Activated T-cell treated with anti-CD3 and anti-CD28 coated beads, Interleukin-2, amount 50 U/mL, for 24 hours (primary cell): ENCODE results near the gene RTN4RL2.
A peak's percentile ranks its signal among the peaks of the same experiment; 100 is the strongest.
"Not testable (repeated sequence)": the region's sequence is repeated elsewhere in the genome, so short reads cannot be mapped to it uniquely, and the experiment has no call there.

Experiments used
- DNase-seq: peaks from one replicate; pipeline ENCODE4 v3.0.0-alpha.2; 2020
- H3K27ac Mint-ChIP-seq: 2 replicates; pipeline ENCODE4 v1.8.0; 2020; ENCODE audit warnings: mild to moderate bottlenecking, mixed read lengths
- H3K27me3 Mint-ChIP-seq: 2 replicates; pipeline ENCODE4 v1.8.0; 2020; ENCODE audit warnings: mixed read lengths
- H3K36me3 Mint-ChIP-seq: 2 replicates; pipeline ENCODE4 v1.8.0; 2020; ENCODE audit warnings: low read depth, mixed read lengths
- H3K4me1 Mint-ChIP-seq: 2 replicates; pipeline ENCODE4 v1.8.0; 2020; ENCODE audit warnings: low read depth, mixed read lengths
- H3K4me3 Mint-ChIP-seq: 2 replicates; pipeline ENCODE4 v1.8.0; 2020; ENCODE audit warnings: mild to moderate bottlenecking, moderate library complexity, mixed read lengths
- H3K9me3 Mint-ChIP-seq: 2 replicates; pipeline ENCODE4 v1.8.0; 2020; ENCODE audit warnings: mixed read lengths

The RTN4RL2 gene

DNA sequence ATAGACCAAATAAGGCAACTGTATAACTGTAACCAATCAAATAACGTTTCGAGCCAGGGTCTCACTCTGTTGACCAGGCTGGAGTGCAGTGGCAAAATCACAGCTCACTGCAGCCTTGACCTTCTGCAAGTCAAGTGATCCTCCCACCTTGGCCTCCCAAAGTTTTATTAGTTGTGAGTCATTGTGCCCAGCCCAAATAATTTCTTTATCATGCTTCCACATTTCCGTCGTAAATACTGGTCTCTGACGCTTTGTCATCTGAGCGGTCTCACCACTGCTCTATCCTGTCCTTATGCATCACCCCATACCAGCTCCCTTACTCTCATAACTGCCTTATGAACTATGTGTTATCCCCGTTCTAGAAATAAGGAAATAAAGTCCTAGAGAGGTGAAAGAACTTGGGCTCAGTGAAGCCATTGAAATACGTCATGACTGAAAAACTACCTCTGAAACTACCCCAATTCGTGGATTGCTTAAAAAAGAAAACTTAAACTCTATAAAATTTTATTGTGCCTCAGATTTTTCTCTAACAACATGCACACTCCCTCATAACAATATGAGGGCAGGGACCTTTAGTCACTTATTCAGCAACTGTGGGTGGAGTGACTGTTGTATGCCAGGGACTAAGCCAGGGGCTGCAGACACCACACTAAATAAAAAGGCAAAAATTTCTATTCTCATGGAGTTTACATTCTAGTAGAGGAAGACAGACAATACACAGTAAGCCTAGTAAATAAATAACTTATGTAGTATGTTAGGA lies 15.8 kb upstream of the RTN4RL2 start:
- Mint-ChIP-seq H3K27me3 (peaks cover 12% of the 10 kb centered on the region), H3K4me1 (no peaks in the 10 kb centered on the region), H3K9me3 (no peaks in the 10 kb centered on the region), H3K27ac (no peak overlapping the region), H3K36me3 (no peaks in the 10 kb centered on the region), H3K4me3 (no peak overlapping the region)
- DNase-seq, result no peak

DNA sequence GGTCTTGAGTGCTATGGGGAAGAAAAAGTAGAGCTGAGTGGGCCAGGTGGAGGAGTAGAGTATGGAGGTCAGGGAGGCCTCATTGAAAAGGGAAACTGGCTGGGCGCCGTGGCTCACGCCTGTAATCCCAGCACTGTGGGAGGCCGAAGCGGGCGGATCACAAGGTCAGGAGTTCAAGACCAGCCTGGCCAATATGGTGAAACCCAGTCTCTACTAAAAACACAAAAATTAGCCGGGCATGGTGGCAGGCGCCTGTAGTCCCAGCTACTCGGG lies 15.3 kb upstream of the RTN4RL2 start:
- peaks cover 12% of the 10 kb centered on the region for H3K27me3 Mint-ChIP-seq
- not testable (repeated sequence) for H3K27ac Mint-ChIP-seq, H3K4me3 Mint-ChIP-seq, DNase-seq, H3K36me3 Mint-ChIP-seq, H3K9me3 Mint-ChIP-seq, H3K4me1 Mint-ChIP-seq

GRCh38 chr11:57446055-57446454 lies 14.3 kb upstream of the RTN4RL2 start:
- Mint-ChIP-seq H3K4me3 (no peak overlapping the region), H3K27ac (no peak overlapping the region), H3K9me3 (no peaks in the 10 kb centered on the region), H3K36me3 (no peaks in the 10 kb centered on the region), H3K4me1 (no peaks in the 10 kb centered on the region), H3K27me3 (peaks cover 15% of the 10 kb centered on the region)
- DNase-seq, result no peak

DNA sequence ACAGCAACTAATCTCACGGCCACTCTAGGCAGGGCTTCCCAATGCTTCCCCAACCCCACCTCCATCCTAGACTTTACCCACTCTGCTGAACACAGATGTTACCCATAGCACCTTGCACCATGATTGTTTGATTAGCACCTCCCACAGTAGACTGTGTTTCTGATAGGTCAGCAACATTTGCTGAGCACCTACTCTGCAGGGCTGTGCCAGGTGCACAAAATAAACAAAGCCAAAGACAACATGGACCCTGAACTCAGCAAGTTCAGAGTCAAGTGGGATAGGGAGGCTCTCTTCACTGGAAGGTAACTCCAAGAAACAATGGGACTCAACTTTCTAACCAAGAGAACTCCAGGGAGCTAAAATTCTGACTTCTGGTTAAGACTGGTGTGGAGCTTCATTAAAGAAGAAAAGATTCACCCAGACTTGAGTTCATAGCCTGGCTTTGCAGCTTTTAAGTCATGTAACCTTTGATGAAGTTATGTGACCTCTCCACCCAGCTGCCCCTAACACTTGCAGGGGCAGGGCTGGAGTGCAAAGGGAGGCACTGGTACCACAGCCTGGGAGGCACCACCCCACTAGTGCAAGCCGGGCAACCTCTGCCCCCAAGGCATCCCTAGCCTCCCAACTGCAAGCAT lies 6.7 kb upstream of the RTN4RL2 start:
- H3K4me1 Mint-ChIP-seq, result peaks cover 12% of the 10 kb centered on the region
- no peaks in the 10 kb centered on the region for H3K9me3 Mint-ChIP-seq
- H3K27me3 Mint-ChIP-seq, result peaks cover 16% of the 10 kb centered on the region
- H3K36me3 Mint-ChIP-seq, result no peaks in the 10 kb centered on the region
- DNase-seq, result no peak
- H3K4me3 Mint-ChIP-seq, result no peak overlapping the region
- no peak overlapping the region for H3K27ac Mint-ChIP-seq

GRCh38 chr11:57456960-57457642 lies 3.2 kb upstream of the RTN4RL2 start:
- Mint-ChIP-seq H3K4me1 (peaks cover 26% of the 10 kb centered on the region), H3K27me3 (peaks cover 40% of the 10 kb centered on the region), H3K9me3 (no peaks in the 10 kb centered on the region), H3K36me3 (no peaks in the 10 kb centered on the region), H3K4me3 (peak overlapping the region; percentile 64), H3K27ac (peak overlapping the region; percentile 44)
- peak; percentile 86 for DNase-seq

GRCh38 chr11:57457643-57458023 lies 2.7 kb upstream of the RTN4RL2 start:
- H3K4me1 Mint-ChIP-seq, result peaks cover 26% of the 10 kb centered on the region
- H3K27ac Mint-ChIP-seq, result peak overlapping the region; percentile 44

DNA sequence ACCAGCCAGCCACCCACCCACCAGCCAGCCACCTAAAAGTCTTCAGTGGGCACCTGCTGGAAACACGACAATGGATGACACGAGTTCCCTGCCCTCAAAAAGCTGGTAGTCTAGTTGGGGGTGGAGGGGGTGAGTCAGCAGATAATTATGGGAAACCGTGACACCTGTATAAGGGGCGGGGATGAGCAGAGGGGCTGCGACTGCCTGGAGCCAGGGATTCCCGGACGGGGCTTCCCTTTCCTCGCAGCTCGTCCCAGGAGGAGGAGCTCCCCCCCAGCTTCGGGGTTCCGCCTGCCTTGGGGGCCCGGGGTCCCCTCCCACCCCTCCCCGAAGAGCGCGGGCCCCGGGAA lies 2.3 kb upstream of the RTN4RL2 start:
- no peak overlapping the region for H3K27ac Mint-ChIP-seq
- H3K4me3 Mint-ChIP-seq, result peak overlapping the region; percentile 41
- no peaks in the 10 kb centered on the region for H3K9me3 Mint-ChIP-seq
- H3K27me3 Mint-ChIP-seq, result peaks cover 48% of the 10 kb centered on the region
- no peaks in the 10 kb centered on the region for H3K36me3 Mint-ChIP-seq
- no peak for DNase-seq
- peaks cover 26% of the 10 kb centered on the region for H3K4me1 Mint-ChIP-seq

More at GRCh38 chr11:57457643-57458023, 2.7 kb upstream of the RTN4RL2 start:
- Mint-ChIP-seq H3K27me3 (peaks cover 44% of the 10 kb centered on the region), H3K9me3 (no peaks in the 10 kb centered on the region), H3K36me3 (no peaks in the 10 kb centered on the region), H3K4me3 (peak overlapping the region; percentile 64)
- DNase-seq, result no peak

GRCh38 chr11:57458410-57459163 lies 1.7 kb upstream of the RTN4RL2 start:
- Mint-ChIP-seq H3K9me3 (no peaks in the 10 kb centered on the region), H3K36me3 (no peaks in the 10 kb centered on the region), H3K4me3 (peak overlapping the region; percentile 67), H3K27ac (peak overlapping the region; percentile 75), H3K27me3 (peaks cover 43% of the 10 kb centered on the region), H3K4me1 (peaks cover 26% of the 10 kb centered on the region)
- DNase-seq, result peak; percentile 72

DNA sequence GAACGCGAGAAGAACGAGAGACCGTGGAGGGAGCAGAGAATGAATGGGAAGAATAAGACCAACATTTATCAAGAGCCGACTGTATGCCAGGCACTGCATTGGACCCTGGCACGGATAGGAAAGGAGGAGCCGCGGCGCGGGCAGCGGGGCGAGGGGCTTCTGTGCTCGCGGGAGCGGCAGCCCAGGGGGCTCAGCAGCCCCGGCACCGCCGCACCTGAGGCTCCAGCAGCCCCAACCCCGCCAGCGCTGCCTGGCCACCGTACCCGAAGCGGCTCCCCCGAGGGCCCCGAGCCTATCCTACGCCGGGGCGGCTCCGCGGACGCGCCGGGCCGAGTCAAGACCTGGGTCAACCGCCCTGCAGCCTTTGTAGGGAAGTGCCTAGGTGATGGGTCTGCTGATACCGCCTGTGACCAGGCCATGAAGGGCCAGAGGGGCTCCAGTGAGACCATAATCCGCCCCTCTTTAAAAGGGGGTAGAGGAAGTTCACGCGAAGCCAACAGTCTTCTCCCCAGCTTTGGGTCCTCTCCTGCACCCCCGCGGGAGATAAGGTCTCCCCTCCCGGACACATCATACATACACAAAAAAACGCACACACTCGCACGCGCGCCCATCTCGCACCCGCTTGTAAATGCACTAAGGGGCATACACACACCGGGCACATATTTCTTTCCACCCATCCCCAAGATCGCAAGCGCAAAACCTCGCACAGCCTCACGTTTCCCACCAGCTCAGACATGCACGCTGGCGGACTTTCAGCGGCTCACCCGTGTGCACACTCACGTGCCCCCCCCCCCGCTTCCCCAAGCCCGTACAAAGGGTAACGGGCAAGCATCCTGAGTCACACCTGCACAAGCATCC lies 935 bp upstream of the RTN4RL2 start:
- peak overlapping the region; percentile 67 for H3K4me3 Mint-ChIP-seq
- peak overlapping the region; percentile 75 for H3K27ac Mint-ChIP-seq
- H3K36me3 Mint-ChIP-seq, result no peaks in the 10 kb centered on the region
- DNase-seq, result peak; percentile 56
- H3K27me3 Mint-ChIP-seq, result peaks cover 43% of the 10 kb centered on the region
- H3K4me1 Mint-ChIP-seq, result peaks cover 26% of the 10 kb centered on the region
- no peaks in the 10 kb centered on the region for H3K9me3 Mint-ChIP-seq

- no peak overlapping the region for H3K27ac Mint-ChIP-seq
- DNase-seq, result no peak
- no peak overlapping the region for H3K4me3 Mint-ChIP-seq
- H3K4me1 Mint-ChIP-seq, result peaks cover 26% of the 10 kb centered on the region
- peaks cover 43% of the 10 kb centered on the region for H3K27me3 Mint-ChIP-seq
- no peaks in the 10 kb centered on the region for H3K9me3 Mint-ChIP-seq
- no peaks in the 10 kb centered on the region for H3K36me3 Mint-ChIP-seq
Observed at GRCh38 chr11:57460758-57461749, 726 bp downstream of the RTN4RL2 start.

- H3K27me3 Mint-ChIP-seq, result peaks cover 43% of the 10 kb centered on the region
- H3K9me3 Mint-ChIP-seq, result no peaks in the 10 kb centered on the region
- no peak overlapping the region for H3K4me3 Mint-ChIP-seq
- no peaks in the 10 kb centered on the region for H3K36me3 Mint-ChIP-seq
- peaks cover 25% of the 10 kb centered on the region for H3K4me1 Mint-ChIP-seq
- H3K27ac Mint-ChIP-seq, result no peak overlapping the region
- DNase-seq, result no peak
Observed at GRCh38 chr11:57461841-57462489, 1.6 kb downstream of the RTN4RL2 start.

DNA sequence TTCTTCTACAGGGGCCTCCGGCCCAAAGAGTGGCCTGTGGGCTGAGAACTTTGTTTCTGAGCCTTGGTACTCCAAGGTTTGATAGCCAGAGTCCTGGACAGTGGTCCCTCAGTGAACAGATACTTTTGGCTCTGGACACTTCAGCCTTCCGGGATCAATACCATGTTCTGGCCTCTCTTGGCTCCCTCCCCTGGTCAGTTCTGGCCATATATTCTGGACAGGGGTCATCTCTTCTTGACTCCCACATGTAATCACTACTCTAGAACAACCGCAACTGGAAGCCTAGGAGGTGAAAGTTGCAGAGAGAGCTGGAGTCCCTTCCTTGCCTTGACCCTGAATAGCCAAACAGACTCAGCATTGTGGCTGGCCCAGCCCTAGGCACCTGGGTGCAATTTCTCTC lies 2.3 kb downstream of the RTN4RL2 start:
- no peak for DNase-seq
- Mint-ChIP-seq H3K27ac (no peak overlapping the region), H3K36me3 (no peaks in the 10 kb centered on the region), H3K4me1 (peaks cover 21% of the 10 kb centered on the region), H3K27me3 (peaks cover 39% of the 10 kb centered on the region), H3K4me3 (no peak overlapping the region), H3K9me3 (no peaks in the 10 kb centered on the region)
